T-cell (primary cell): ENCODE data around the gene PDSS2. TPM values are rescaled to one million over a fixed set of nuclear protein-coding genes. Genes with fewer than 3 reads are reported as not detected.

Experiments used
- ATAC-seq, 4 experiments: fragments of 200-7000 bp in 3 of 4; fragments of 150-1000 bp in 1 of 4; cut with Tn5 transposase; replicated peaks in 1 of 4; 1 replicate in 3 of 4; 2 replicates in 1 of 4; pipeline ENCODE4 v1.10.0; 2021; ENCODE audit warnings: moderate library complexity in 3 of 4, mild to moderate bottlenecking in 2 of 4, moderate number of reproducible peaks in 1 of 4
- CTCF ChIA-PET, 2 donors: fragments of 300-600 bp; sonication (Branson Sonifier 250); formaldehyde crosslinking; loops; one replicate each; lab custom pipeline; 2022; ENCODE audit warnings: antibody characterized with exemption in 2 of 2; lab: Charles Lee
- POLR2A ChIA-PET, 2 donors: fragments of 300-600 bp; sonication (Branson Sonifier 250); formaldehyde crosslinking; loops; one replicate each; lab custom pipeline; 2022; ENCODE audit warnings: antibody characterized with exemption in 2 of 2; lab: Charles Lee
- DNase-seq, 35 experiments: peaks; one replicate each; pipeline versions ENCODE4 v3.0.0 to v3.0.0-alpha.2; 2013 to 2023
- H3K27ac ChIP-seq: one replicate; pipeline ENCODE4 v1.5.1; 2013; ENCODE audit warnings: low read length
- H3K27me3 ChIP-seq, 2 experiments: replicated peaks in 1 of 2; 1 replicate in 1 of 2; 2 replicates in 1 of 2; pipeline versions ENCODE4 v1.6.1 to v1.7.0; 2013; ENCODE audit warnings: low read length in 1 of 2, mixed read lengths in 1 of 2; ENCODE audit not compliant: control insufficient read depth in 2 of 2, insufficient read depth in 2 of 2; ENCODE audit errors: extremely low read depth in 1 of 2
- H3K36me3 ChIP-seq, 2 donors: 1 replicate in 1 of 2; 2 replicates in 1 of 2; pipeline versions ENCODE4 v1.6.1 to v1.7.0; 2013; ENCODE audit warnings: low read length in 1 of 2; ENCODE audit not compliant: control insufficient read depth in 2 of 2, insufficient read depth in 1 of 2; ENCODE audit errors: extremely low read depth in 1 of 2
- H3K4me1 ChIP-seq, 2 experiments: 1 replicate in 1 of 2; 2 replicates in 1 of 2; pipeline versions ENCODE4 v1.6.1 to v1.7.0; 2013; ENCODE audit warnings: low read length in 2 of 2, mixed read lengths in 1 of 2; ENCODE audit not compliant: insufficient read depth in 2 of 2, control insufficient read depth in 1 of 2; ENCODE audit errors: extremely low read depth in 1 of 2
- H3K4me3 ChIP-seq, 2 donors: 1 replicate in 1 of 2; 2 replicates in 1 of 2; pipeline versions ENCODE4 v1.5.1 to v1.7.0; 2013; ENCODE audit warnings: mild to moderate bottlenecking in 2 of 2, low read length in 1 of 2, moderate library complexity in 1 of 2; ENCODE audit not compliant: control insufficient read depth in 1 of 2; ENCODE audit errors: extremely low read depth in 1 of 2
- H3K9me3 ChIP-seq: 2 replicates; pipeline ENCODE4 v1.7.0; 2013
- H3K27ac Mint-ChIP-seq, 2 donors: one replicate each; pipeline ENCODE4 v1.8.0; 2020 to 2021; ENCODE audit warnings: mild to moderate bottlenecking in 2 of 2, mixed read lengths in 2 of 2
- H3K27me3 Mint-ChIP-seq, 2 donors: one replicate each; pipeline ENCODE4 v1.8.0; 2021 to 2022; ENCODE audit warnings: mixed read lengths in 2 of 2
- H3K36me3 Mint-ChIP-seq: one replicate; pipeline ENCODE4 v1.8.0; 2021; ENCODE audit warnings: mixed read lengths
- H3K4me1 Mint-ChIP-seq, 3 donors: one replicate each; pipeline ENCODE4 v1.8.0; 2020 to 2022; ENCODE audit warnings: mixed read lengths in 3 of 3, mild to moderate bottlenecking in 1 of 3
- H3K4me3 Mint-ChIP-seq, 3 donors: one replicate each; pipeline ENCODE4 v1.8.0; 2020 to 2022; ENCODE audit warnings: mild to moderate bottlenecking in 3 of 3, mixed read lengths in 3 of 3, moderate library complexity in 3 of 3
- H3K9me3 Mint-ChIP-seq, 3 donors: one replicate each; pipeline ENCODE4 v1.8.0; 2020 to 2022; ENCODE audit warnings: mixed read lengths in 3 of 3
- WGBS: methylation state at CpG from one replicate; pipeline ENCODE4 v1.1.5; 2013; ENCODE audit warnings: missing lambda C conversion rate; ENCODE audit not compliant: insufficient coverage; 5-methylcytosine and 5-hydroxymethylcytosine counted together
- total RNA-seq, 35 experiments: library from RNA in 6 of 35; stranded (reverse) in 6 of 35; fragments of 120-200 nt in 1 of 35; gene quantifications; one replicate each; pipeline versions ENCODE4 v1.2.1 to v1.2.4 and lab custom pipeline; 2013 to 2026

Gene PDSS2
- total RNA-seq, 5 donors from 2014 or later (not counting 1 experiment from before 2014, with no cell fraction given): 10.8 to 13.6 (median 11.8) TPM

DNA sequence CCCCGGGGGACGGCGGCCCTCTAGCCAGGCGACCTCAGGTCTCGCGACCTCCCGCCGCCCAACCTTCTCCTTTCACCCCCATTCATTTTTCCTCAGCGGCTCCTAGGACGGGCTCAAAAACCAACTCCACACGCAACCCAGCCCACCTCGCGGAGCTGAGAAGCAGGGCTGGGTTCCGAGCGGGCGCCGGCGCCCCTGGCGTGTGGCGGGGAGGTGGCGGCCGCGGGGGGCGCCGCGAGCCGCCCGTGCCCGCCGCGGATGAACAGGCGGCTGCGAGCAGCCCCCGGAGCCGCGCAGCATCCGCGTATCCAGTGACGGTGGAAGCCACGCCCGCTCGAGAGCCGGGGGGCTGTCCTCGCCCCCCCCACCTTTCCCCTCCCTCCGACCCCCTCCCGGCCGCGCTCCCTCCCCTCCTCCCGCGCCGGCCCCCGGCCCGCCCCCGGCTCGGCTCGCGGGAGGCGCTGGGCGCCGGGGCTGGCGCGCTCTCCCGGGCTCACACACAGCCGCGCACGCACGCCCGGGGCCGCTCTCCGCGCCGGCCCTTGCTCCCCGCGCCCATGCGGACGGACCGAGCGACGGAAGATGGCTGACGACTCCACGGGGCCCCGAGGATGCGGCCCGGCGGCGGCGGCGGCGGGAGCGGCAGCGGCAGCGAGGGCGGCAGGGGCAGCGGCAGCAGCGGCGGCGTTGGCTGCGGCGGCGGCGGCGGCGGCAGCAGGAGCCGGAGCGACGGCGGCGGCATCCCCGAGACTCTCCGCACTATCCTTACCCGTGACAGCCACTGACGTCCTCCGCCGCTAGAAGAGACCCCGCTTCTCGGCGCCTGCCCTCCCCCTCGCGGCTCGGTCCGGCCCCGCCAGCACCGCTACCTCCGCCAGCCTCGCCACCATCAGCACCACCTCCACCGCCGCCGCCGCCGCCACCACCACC, 30.5 kb upstream of the PDSS2 start, which contains the start of gene SOBP:
Gene SOBP (plus strand): TSS at position 482 of the 930 bp plus-strand sequence. CDS start 500 bp downstream, outside the sequence.
- under 1% methylated on average over 105 of the region's 130 CpGs for WGBS
- H3K36me3 ChIP-seq: no peaks in the 10 kb centered on the region
- peak within 1 kb of the TSS in 1 of 2 donors; percentile 28 for H3K27ac Mint-ChIP-seq
- no peaks in the 10 kb centered on the region for H3K36me3 Mint-ChIP-seq
- H3K4me1 ChIP-seq: peaks cover 15 to 30% of the 10 kb centered on the region in 2 experiments
- H3K9me3 Mint-ChIP-seq: no peaks in the 10 kb centered on the region
- peak in 17 of 35 experiments; percentile 3 to 58 (median 27) for DNase-seq
- H3K4me3 ChIP-seq: peak within 1 kb of the TSS; percentile 56 to 98
- H3K27me3 ChIP-seq: peaks cover 23 to 56% of the 10 kb centered on the region in 2 experiments
- ChIA-PET CTCF (interaction anchor here in 1 of 2 donors (0.6 to 0.8 kb wide), 2 partner anchors 31 to 213 kb away, joined by 3 read pairs; partner anchors contain the start of gene PDSS2), POLR2A (no interaction called here)
- peaks cover 14 to 27% (median 22%) of the 10 kb centered on the region in 3 donors for H3K4me1 Mint-ChIP-seq
- no peaks in the 10 kb centered on the region for H3K9me3 ChIP-seq
- H3K27me3 Mint-ChIP-seq: peaks cover 27 to 53% of the 10 kb centered on the region in 2 donors
- peak within 1 kb of the TSS; percentile 83 to 89 (median 86) for H3K4me3 Mint-ChIP-seq
- H3K27ac ChIP-seq: no peak within 1 kb of the TSS
- peak; percentile 61 to 68 (median 66) for ATAC-seq

GRCh38 chr6:107488875-107489635, 29.7 kb upstream of the PDSS2 start:
- peaks cover 15 to 30% of the 10 kb centered on the region in 2 experiments for H3K4me1 ChIP-seq
- WGBS: 1% methylated on average over 42 of the region's 51 CpGs
- no peaks in the 10 kb centered on the region for H3K36me3 ChIP-seq
- H3K27ac Mint-ChIP-seq: peak overlapping the region in 1 of 2 donors; percentile 7
- no peaks in the 10 kb centered on the region for H3K9me3 Mint-ChIP-seq
- H3K27ac ChIP-seq: no peak overlapping the region
- peak in 10 of 35 experiments; percentile 1 to 31 (median 6) for DNase-seq
- ATAC-seq: peak in 3 of 4 experiments; percentile 2 to 10 (median 2)
- no peaks in the 10 kb centered on the region for H3K36me3 Mint-ChIP-seq
- H3K27me3 Mint-ChIP-seq: peaks cover 32 to 59% of the 10 kb centered on the region in 2 donors
- peak overlapping the region; percentile 83 to 89 (median 86) for H3K4me3 Mint-ChIP-seq
- ChIA-PET POLR2A (no interaction called here), CTCF (interaction anchor here in 1 of 2 donors (0.6 to 0.8 kb wide), 2 partner anchors 30 to 214 kb away, joined by 3 read pairs; partner anchors contain the start of gene PDSS2)
- no peaks in the 10 kb centered on the region for H3K9me3 ChIP-seq
- H3K4me3 ChIP-seq: peak overlapping the region; percentile 48 to 82
- peaks cover 14 to 27% (median 22%) of the 10 kb centered on the region in 3 donors for H3K4me1 Mint-ChIP-seq
- peaks cover 23 to 57% of the 10 kb centered on the region in 2 experiments for H3K27me3 ChIP-seq

DNA sequence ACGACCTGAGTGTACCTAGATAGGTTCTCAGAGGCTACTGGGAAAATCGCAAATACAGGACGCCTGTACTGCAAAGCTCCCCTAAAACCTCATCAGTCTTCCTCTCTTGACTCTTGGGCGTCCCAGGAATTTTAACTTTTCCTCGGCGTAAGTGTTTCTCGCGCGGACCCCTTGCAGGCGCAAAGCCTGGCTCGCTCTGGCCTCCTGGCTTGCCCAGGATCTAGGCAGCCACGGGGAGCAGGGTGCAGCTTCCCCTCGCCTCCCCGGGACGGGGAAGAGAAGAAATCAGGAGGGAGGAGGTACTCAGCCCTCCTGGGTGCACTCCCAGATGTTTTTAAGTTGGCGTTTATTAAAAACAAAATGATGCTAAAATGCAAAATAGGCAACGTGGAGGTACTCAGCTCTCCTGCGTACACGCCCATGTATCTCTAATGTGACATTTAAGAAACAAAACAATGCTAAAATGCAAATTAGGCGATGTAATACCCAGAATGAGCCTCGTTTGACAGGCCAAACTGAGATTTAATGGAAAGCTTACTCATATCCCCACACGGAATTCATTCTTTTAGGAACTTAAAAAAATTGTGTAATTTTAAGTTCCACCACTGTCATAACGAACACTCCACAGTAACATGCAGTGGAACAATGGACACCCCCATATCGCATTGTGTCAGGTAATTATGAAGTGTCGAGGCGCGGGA, 29.0 kb upstream of the PDSS2 start:
- Mint-ChIP-seq H3K27ac (peak overlapping the region in 1 of 2 donors; percentile 7), H3K4me3 (peak overlapping the region; percentile 83 to 89 (median 86)), H3K9me3 (no peaks in the 10 kb centered on the region), H3K36me3 (no peaks in the 10 kb centered on the region), H3K4me1 (peaks cover 14 to 27% (median 22%) of the 10 kb centered on the region in 3 donors), H3K27me3 (peaks cover 36 to 64% of the 10 kb centered on the region in 2 donors)
- Histone ChIP-seq H3K4me1 (peaks cover 15 to 30% of the 10 kb centered on the region in 2 experiments), H3K36me3 (no peaks in the 10 kb centered on the region), H3K9me3 (no peaks in the 10 kb centered on the region), H3K27me3 (peaks cover 23 to 62% of the 10 kb centered on the region in 2 experiments), H3K4me3 (peak overlapping the region; percentile 48 to 82), H3K27ac (no peak overlapping the region)
- CTCF ChIA-PET: no interaction called here
- DNase-seq: peak in 3 of 35 experiments; percentile 0 to 10 (median 4)
- 9% methylated on average over 13 of the region's 27 CpGs for WGBS
- ATAC-seq: peak in 1 of 4 experiments; percentile 20
- POLR2A ChIA-PET: no interaction called here

DNA sequence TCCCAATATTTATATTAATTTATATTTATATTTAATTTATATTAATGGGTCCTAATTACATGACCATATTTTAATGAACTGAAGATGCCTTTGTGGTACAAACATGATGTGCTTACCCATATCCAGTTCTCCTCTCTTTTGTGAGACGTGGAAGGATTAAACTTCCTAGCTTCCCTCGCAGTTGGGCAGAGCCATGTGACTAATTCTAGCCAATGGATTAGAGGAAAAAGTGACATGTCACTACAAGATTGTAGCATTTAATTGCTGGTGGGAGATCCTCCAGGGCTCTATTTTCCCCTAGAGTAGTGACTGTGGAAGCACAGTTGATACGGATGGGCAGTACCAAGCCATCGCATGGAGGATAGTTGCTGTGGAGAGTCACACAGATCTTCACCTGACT, 25.8 kb upstream of the PDSS2 start:
- Mint-ChIP-seq H3K27ac (no peak overlapping the region), H3K4me1 (peaks cover 13 to 16% (median 14%) of the 10 kb centered on the region in 3 donors), H3K9me3 (no peaks in the 10 kb centered on the region), H3K4me3 (no peak overlapping the region), H3K27me3 (peaks cover 53 to 72% of the 10 kb centered on the region in 2 donors), H3K36me3 (no peaks in the 10 kb centered on the region)
- no CpG with 5 or more reads among the region's 4 CpGs for WGBS
- Histone ChIP-seq H3K27ac (no peak overlapping the region), H3K4me1 (peaks cover 10 to 19% of the 10 kb centered on the region in 2 experiments), H3K9me3 (no peaks in the 10 kb centered on the region), H3K36me3 (no peaks in the 10 kb centered on the region), H3K4me3 (no peak overlapping the region), H3K27me3 (peaks cover 12 to 57% of the 10 kb centered on the region in 2 experiments)
- ChIA-PET CTCF (no interaction called here), POLR2A (no interaction called here)
- DNase-seq (no peak), ATAC-seq (no peak)

DNA sequence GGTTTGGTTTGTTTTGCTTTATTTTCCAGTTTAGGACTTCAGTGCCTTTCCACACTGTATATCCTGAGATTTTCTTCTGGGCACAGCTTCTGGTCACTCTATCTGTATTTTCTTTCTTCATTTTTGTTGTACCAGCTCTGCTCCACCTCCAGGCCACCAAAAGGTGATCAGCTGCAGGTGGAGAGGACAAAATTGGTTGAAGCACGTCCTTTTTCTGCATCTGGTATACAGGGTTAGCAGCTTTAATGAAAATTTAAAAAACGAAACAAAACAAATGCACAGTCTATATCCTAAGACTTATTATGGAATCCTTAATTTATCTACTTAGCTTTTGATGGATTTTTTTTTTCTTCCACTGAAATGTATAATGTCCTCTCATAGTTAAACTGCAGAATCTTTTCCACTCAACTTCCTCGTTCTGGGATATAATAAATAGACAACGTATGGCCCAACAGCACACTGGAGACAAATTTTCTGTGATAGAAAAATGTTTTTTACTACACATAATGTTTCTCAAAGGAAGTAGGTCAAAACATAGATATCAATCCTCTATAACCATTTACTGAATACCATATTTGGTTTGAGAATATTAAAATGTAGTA, 19.8 kb upstream of the PDSS2 start:
- no peak for ATAC-seq
- Histone ChIP-seq H3K27me3 (peaks cover 0 to 34% of the 10 kb centered on the region in 2 experiments), H3K27ac (no peak overlapping the region), H3K9me3 (no peaks in the 10 kb centered on the region), H3K4me1 (no peaks in the 10 kb centered on the region), H3K36me3 (no peaks in the 10 kb centered on the region), H3K4me3 (no peak overlapping the region)
- no peak overlapping the region for H3K4me3 Mint-ChIP-seq
- H3K36me3 Mint-ChIP-seq: no peaks in the 10 kb centered on the region
- H3K27ac Mint-ChIP-seq: no peak overlapping the region
- H3K9me3 Mint-ChIP-seq: no peaks in the 10 kb centered on the region
- POLR2A ChIA-PET: no interaction called here
- CTCF ChIA-PET: interaction anchor here in 1 of 2 donors (0.6 kb wide), 1 partner anchor 1066 kb away, joined by 3 read pairs; no protein-coding TSS in a partner anchor
- no CpG with 5 or more reads among the region's 4 CpGs for WGBS
- H3K27me3 Mint-ChIP-seq: peaks cover 32 to 44% of the 10 kb centered on the region in 2 donors
- no peaks in the 10 kb centered on the region for H3K4me1 Mint-ChIP-seq
- no peak for DNase-seq
